GM10266 (cell line): Measurements from ENCODE around the gene SLC22A1.

Experiments used
- DNase-seq: peaks from one replicate; pipeline ENCODE4 v3.0.0; 2012; ENCODE audit errors: extremely low spot score
- CTCF ChIP-seq: IDR thresholded peaks from 2 replicates; pipeline ENCODE4 v1.5.1; 2012; ENCODE audit warnings: mild to moderate bottlenecking, low read depth; ENCODE audit not compliant: control insufficient read depth, insufficient read depth; ENCODE audit errors: missing control alignments

The SLC22A1 gene

GRCh38 chr6:160116411-160116810, 5.2 kb upstream of the SLC22A1 start:
- DNase-seq, result no peak
- no peak for TF ChIP-seq CTCF

- no peak for TF ChIP-seq CTCF
- DNase-seq, result no peak
Measured at GRCh38 chr6:160117137-160117536, 4.5 kb upstream of the SLC22A1 start.

- TF ChIP-seq CTCF, result no peak
- no peak for DNase-seq
Measured at GRCh38 chr6:160118620-160119229, 2.9 kb upstream of the SLC22A1 start.

- TF ChIP-seq CTCF, result no peak
- no peak for DNase-seq
Measured at GRCh38 chr6:160120087-160120486, 1.5 kb upstream of the SLC22A1 start.

GRCh38 chr6:160121981-160122380, 366 bp downstream of the SLC22A1 start:
- DNase-seq, result no peak
- TF ChIP-seq CTCF, result no peak

GRCh38 chr6:160122744-160123143, 1.1 kb downstream of the SLC22A1 start:
- DNase-seq, result no peak
- TF ChIP-seq CTCF, result no peak

- no peak for DNase-seq
- TF ChIP-seq CTCF, result no peak
Measured at GRCh38 chr6:160124007-160124406, 2.4 kb downstream of the SLC22A1 start.
